Left ventricle myocardium inferior (tissue), 1 donor: ENCODE results near the gene DMAC2L. TPM values are rescaled to one million over a fixed set of nuclear protein-coding genes. Genes with fewer than 3 reads are reported as not detected.

ENCODE experiments used
- DNase-seq: peaks from one replicate; pipeline ENCODE4 v3.0.0-alpha.2; 2020
- H3K27ac ChIP-seq: fragments of 200-600 bp; replicated peaks from 2 replicates; pipeline ENCODE4 v1.8.0; 2021
- H3K27me3 ChIP-seq: fragments of 200-600 bp; 2 replicates; pipeline ENCODE4 v1.8.0; 2021; ENCODE audit warnings: low read depth
- H3K36me3 ChIP-seq: fragments of 200-600 bp; 2 replicates; pipeline ENCODE4 v1.8.0; 2021
- H3K4me1 ChIP-seq: fragments of 200-600 bp; 2 replicates; pipeline ENCODE4 v1.8.0; 2021
- H3K4me3 ChIP-seq: fragments of 200-600 bp; 2 replicates; pipeline ENCODE4 v1.8.0; 2021; ENCODE audit warnings: mild to moderate bottlenecking, moderate library complexity
- H3K9me3 ChIP-seq: fragments of 200-600 bp; replicated peaks from 2 replicates; pipeline ENCODE4 v1.8.0; 2021
- CTCF ChIP-seq: fragments of 200-600 bp; IDR thresholded peaks from 2 replicates; pipeline ENCODE4 v1.8.0; 2021; ENCODE audit warnings: antibody characterized with exemption, mild to moderate bottlenecking, borderline replicate concordance
- intact Hi-C: fragments of 100-400 bp; cut with micrococcal nuclease; formaldehyde crosslinking; loops from one replicate; pipeline ENCODE4 v1.11.0; 2022
- total RNA-seq: library from RNA; stranded (reverse); fragmentation: NEBNext Ultra II Directional; extraction: Animal tissue kit (Norgen Biotek cat#: 25700); gene quantifications from one replicate; pipeline ENCODE4 v1.2.1, GENCODE V29; 2021
- donor health status: DM: no; HTN: yes; CAD: no; lungs with severe emphysema.

DMAC2L gene
- total RNA-seq, 1 donor from 2014 or later = 28.3 TPM

- H3K36me3 ChIP-seq = no peaks in the 10 kb centered on the region
- peak overlapping the region; percentile 77 for H3K27ac ChIP-seq
- intact Hi-C loops = no loop called here
- DNase-seq = no peak
- TF ChIP-seq CTCF = no peak
- no peaks in the 10 kb centered on the region for H3K27me3 ChIP-seq
- no peak overlapping the region for H3K4me3 ChIP-seq
- H3K9me3 ChIP-seq = no peaks in the 10 kb centered on the region
- peaks cover 45% of the 10 kb centered on the region for H3K4me1 ChIP-seq
These were observed 31.3 kb downstream of the DMAC2L start for GRCh38 chr14:50343434-50343833.

- DNase-seq = no peak
- Histone ChIP-seq H3K27ac (peak overlapping the region; percentile 77), H3K4me1 (peaks cover 45% of the 10 kb centered on the region), H3K27me3 (no peaks in the 10 kb centered on the region), H3K36me3 (no peaks in the 10 kb centered on the region), H3K4me3 (no peak overlapping the region), H3K9me3 (no peaks in the 10 kb centered on the region)
- intact Hi-C loops = no loop called here
- no peak for TF ChIP-seq CTCF
These were observed 32.1 kb downstream of the DMAC2L start for GRCh38 chr14:50344116-50344775.

- peaks cover 45% of the 10 kb centered on the region for H3K4me1 ChIP-seq
- no peak for DNase-seq
- intact Hi-C loops = no loop called here
These were observed 32.9 kb downstream of the DMAC2L start for GRCh38 chr14:50344876-50345563.

GRCh38 chr14:50345846-50346422, 33.8 kb downstream of the DMAC2L start:
- Histone ChIP-seq H3K36me3 (no peaks in the 10 kb centered on the region), H3K27me3 (no peaks in the 10 kb centered on the region), H3K9me3 (no peaks in the 10 kb centered on the region), H3K4me3 (no peak overlapping the region), H3K27ac (peak overlapping the region; percentile 9), H3K4me1 (peaks cover 45% of the 10 kb centered on the region)
- no peak for TF ChIP-seq CTCF
- intact Hi-C loops = no loop called here
- no peak for DNase-seq

More at GRCh38 chr14:50344876-50345563, 32.9 kb downstream of the DMAC2L start:
- Histone ChIP-seq H3K27me3 (no peaks in the 10 kb centered on the region), H3K36me3 (no peaks in the 10 kb centered on the region), H3K9me3 (no peaks in the 10 kb centered on the region), H3K27ac (peak overlapping the region; percentile 9), H3K4me3 (no peak overlapping the region)
- no peak for TF ChIP-seq CTCF

- Histone ChIP-seq H3K27ac (peak overlapping the region; percentile 25), H3K36me3 (no peaks in the 10 kb centered on the region), H3K27me3 (no peaks in the 10 kb centered on the region), H3K4me1 (peaks cover 40% of the 10 kb centered on the region), H3K4me3 (no peak overlapping the region), H3K9me3 (no peaks in the 10 kb centered on the region)
- no peak for DNase-seq
- intact Hi-C loops = no loop called here
- no peak for TF ChIP-seq CTCF
These were observed 35.4 kb downstream of the DMAC2L start for GRCh38 chr14:50347521-50347920.
